Heart left ventricle (tissue), 16 donors: Measurements from ENCODE around the gene TRAF2. TPM values are rescaled to one million over a fixed set of nuclear protein-coding genes. Genes with fewer than 3 reads are reported as not detected.

Experiments
- ATAC-seq, 4 donors: fragments of 200-7000 bp; cut with Tn5 transposase; one replicate each; pipeline ENCODE4 v1.9.1; 2020 to 2022; ENCODE audit warnings: moderate library complexity in 4 of 4, mild to moderate bottlenecking in 3 of 4, moderate number of reproducible peaks in 1 of 4
- DNase-seq, 5 donors: peaks; one replicate each; pipeline ENCODE4 v3.0.0-alpha.2; 2020
- H3K27ac ChIP-seq, 12 donors: fragments of 200-600 bp; sonication (generic) in 4 of 12; one replicate each; pipeline versions ENCODE4 v1.5.0 to v1.8.0; 2016 to 2022; ENCODE audit warnings: mild to moderate bottlenecking in 2 of 12
- H3K27me3 ChIP-seq, 9 donors: fragments of 200-600 bp; sonication (generic) in 2 of 9; one replicate each; pipeline versions ENCODE4 v1.5.1 to v1.8.0; 2016 to 2022; ENCODE audit warnings: mild to moderate bottlenecking in 3 of 9
- H3K36me3 ChIP-seq, 9 donors: fragments of 200-600 bp; sonication (generic) in 2 of 9; one replicate each; pipeline versions ENCODE4 v1.5.0 to v1.8.0; 2018 to 2022; ENCODE audit warnings: mild to moderate bottlenecking in 2 of 9
- H3K4me1 ChIP-seq, 12 donors: fragments of 200-600 bp; sonication (generic) in 4 of 12; one replicate each; pipeline versions ENCODE4 v1.5.0 to v1.8.0; 2016 to 2022; ENCODE audit warnings: mild to moderate bottlenecking in 3 of 12
- H3K4me3 ChIP-seq, 12 donors: fragments of 200-600 bp; sonication (generic) in 4 of 12; one replicate each; pipeline versions ENCODE4 v1.5.0 to v1.8.0; 2017 to 2022; ENCODE audit warnings: mild to moderate bottlenecking in 9 of 12, moderate library complexity in 4 of 12
- H3K9me3 ChIP-seq, 12 donors: fragments of 200-600 bp; sonication (generic) in 4 of 12; one replicate each; pipeline versions ENCODE4 v1.5.0 to v1.8.0; 2016 to 2022; ENCODE audit warnings: mild to moderate bottlenecking in 1 of 12
- CTCF ChIP-seq, 12 donors: fragments of 200-600 bp; sonication (generic) in 4 of 12; IDR thresholded peaks; one replicate each; pipeline versions ENCODE4 v1.5.0 to v1.8.0; 2018 to 2022; ENCODE audit warnings: antibody characterized with exemption in 12 of 12, mild to moderate bottlenecking in 5 of 12
- POLR2A ChIP-seq, 2 donors: fragments of 450-650 bp; IDR thresholded peaks; one replicate each; pipeline ENCODE4 v1.6.1; 2017; ENCODE audit warnings: antibody characterized with exemption in 2 of 2, mild to moderate bottlenecking in 2 of 2, moderate library complexity in 2 of 2
- WGBS, 4 donors: extraction: QIAGEN DNeasy Blood & Tissue Kit in 2 of 4; methylation state at CpG; one replicate each; pipeline versions ENCODE4 v1.1.5 to v1.1.7; 2013 to 2018; 5-methylcytosine and 5-hydroxymethylcytosine counted together
- intact Hi-C, 10 donors: fragments of 100-400 bp; cut with DNase I; formaldehyde crosslinking; loops; one replicate each; pipeline versions ENCODE4 v1.11.1 to v1.14.2; 2022
- polyA plus RNA-seq, 2 donors: library from polyadenylated mRNA; stranded (reverse); fragments of 200-250 nt; gene quantifications; one replicate each; pipeline ENCODE4 v1.2.3, GENCODE V29; 2013
- total RNA-seq, 9 donors: library from RNA; depleted of rRNA in 2 of 9; stranded (reverse); fragments of >200 nt in 2 of 9; fragmentation: NEBNext Ultra II Directional in 3 of 9; extraction: Animal tissue kit (Norgen Biotek cat#: 25700) in 3 of 9; gene quantifications; one replicate each; pipeline versions ENCODE4 v1.1.0 to v1.2.4, GENCODE V29; 2016 to 2023
- donor health status: ischemic (EF 13 %, LVEDD 7.1; RV severe dilation, severe dysfunction).
- donor health status: healthy with polysubstance abuse.
- donor health status: DM: no; HTN: yes; CAD: no.
- donor health status: DM: no; HTN: no; CAD: no.
- donor health status: ischemic (EF 25% LVEDD 6.9; RV normal size, moderate dysfunction).
- donor health status: ischemic (EF 25% LVEDD 5.7; RV mildly dilated, moderate dysfunction).
- donor health status: healthy.
- donor health status: DM: yes; HTN: yes; CAD: no.
- donor health status: ischemic (EF 35%, LVEDD 5.7; RV mildly dilated, moderate dysfunction).
- donor health status: nonischemic (EF 11% LVEDD 7.7; RV severe dilation, severe dysfunction).
- donor health status: DM: yes; HTN: yes; CAD: no.
- donor health status: PGD.
- donor health status: ischemic (EF 29% LVEDD 5.4; RV normal size, mild dysfunction).
- donor health status: nonischemic (EF 23%, LVEDD 6.1; RV moderate dilation, normal function).

Gene TRAF2
- total and polyA plus RNA-seq, 11 donors, result 6.3 to 28.3 (median 9.4) TPM

GRCh38 chr9:136963341-136963740 lies 77.0 kb downstream of the TRAF2 start:
- no peak for ATAC-seq
- H3K36me3 ChIP-seq, result no peaks in the 10 kb centered on the region
- no peak for DNase-seq
- H3K27ac ChIP-seq, result peak overlapping the region in 1 of 12 donors; percentile 7
- H3K27me3 ChIP-seq, result no peaks in the 10 kb centered on the region
- H3K4me3 ChIP-seq, result no peak overlapping the region
- peaks cover 4 to 46% (median 28%) of the 10 kb centered on the region in 12 donors for H3K4me1 ChIP-seq
- WGBS, 4 donors, result 88 to 94% (median 90%) methylated on average over 14 to 15 of the region's 15 CpGs
- no peak for TF ChIP-seq CTCF (IDR thresholded peaks at IDR 0.05)
- no peak for TF ChIP-seq POLR2A (IDR thresholded peaks at IDR 0.05)
- intact Hi-C loops, result no loop called here
- no peaks in the 10 kb centered on the region for H3K9me3 ChIP-seq

- DNase-seq (no peak), ATAC-seq (no peak)
- intact Hi-C loops, result no loop called here
- TF ChIP-seq CTCF (IDR thresholded peaks at IDR 0.05) (no peak), POLR2A (IDR thresholded peaks at IDR 0.05) (no peak)
- Histone ChIP-seq H3K4me3 (no peak overlapping the region), H3K9me3 (no peaks in the 10 kb centered on the region), H3K27ac (no peak overlapping the region), H3K27me3 (no peaks in the 10 kb centered on the region), H3K4me1 (peaks cover 4 to 46% (median 28%) of the 10 kb centered on the region in 12 donors), H3K36me3 (no peaks in the 10 kb centered on the region)
- 82 to 95% (median 90%) methylated on average over 4 to 12 of the region's 12 CpGs for WGBS, 4 donors
Observed at GRCh38 chr9:136963751-136964150, 77.4 kb downstream of the TRAF2 start.

- Histone ChIP-seq H3K9me3 (no peaks in the 10 kb centered on the region), H3K4me3 (no peak overlapping the region), H3K27me3 (no peaks in the 10 kb centered on the region), H3K36me3 (no peaks in the 10 kb centered on the region), H3K4me1 (peaks cover 4 to 48% (median 28%) of the 10 kb centered on the region in 12 donors), H3K27ac (no peak overlapping the region)
- TF ChIP-seq CTCF (IDR thresholded peaks at IDR 0.05) (no peak), POLR2A (IDR thresholded peaks at IDR 0.05) (no peak)
- peak in 2 of 4 donors; percentile 8 to 21 for ATAC-seq
- intact Hi-C loops, result no loop called here
- no peak for DNase-seq
- 71 to 83% (median 74%) methylated on average over 11 to 22 of the region's 22 CpGs for WGBS, 4 donors
Observed at GRCh38 chr9:136964171-136964689, 77.9 kb downstream of the TRAF2 start.

GRCh38 chr9:136964833-136965422 lies 78.6 kb downstream of the TRAF2 start:
- Histone ChIP-seq H3K36me3 (no peaks in the 10 kb centered on the region), H3K27me3 (no peaks in the 10 kb centered on the region), H3K9me3 (no peaks in the 10 kb centered on the region), H3K4me3 (no peak overlapping the region), H3K27ac (no peak overlapping the region), H3K4me1 (peaks cover 4 to 49% (median 28%) of the 10 kb centered on the region in 12 donors)
- no peak for DNase-seq
- TF ChIP-seq POLR2A (IDR thresholded peaks at IDR 0.05) (no peak), CTCF (IDR thresholded peaks at IDR 0.05) (no peak)
- intact Hi-C loops, result no loop called here
- no peak for ATAC-seq
- WGBS, 4 donors, result 89 to 93% (median 91%) methylated on average over 26 of the region's 26 CpGs
